Keratinocyte (primary cell): ENCODE data around the gene TMEM53.

Experiments
- CTCF ChIP-seq, 3 experiments: IDR thresholded peaks in 1 of 3; conservative IDR thresholded peaks in 1 of 3; optimal IDR thresholded peaks in 1 of 3; 2 replicates in 2 of 3; 3 replicates in 1 of 3; pipeline versions ENCODE3 to v1.5.1; 2011; ENCODE audit warnings: low read length in 3 of 3, mild to moderate bottlenecking in 3 of 3, moderate library complexity in 2 of 3, control low read depth in 1 of 3, inconsistent platforms in 1 of 3; ENCODE audit not compliant: insufficient read depth in 2 of 3; ENCODE audit errors: extremely low read depth in 1 of 3
- EZH2 ChIP-seq: IDR thresholded peaks from one replicate; pipeline ENCODE4 v1.6.1; 2012; ENCODE audit warnings: inconsistent platforms, mild to moderate bottlenecking, low read length, moderate library complexity

GRCh38 chr1:44689447-44689765, 15.1 kb upstream of the TMEM53 start:
- TF ChIP-seq CTCF (optimal IDR thresholded peaks at IDR 0.05 in 1 of 3, IDR thresholded peaks at IDR 0.05 in 1 of 3, conservative IDR thresholded peaks at IDR 0.05 in 1 of 3; ENCODE audit: extremely low read depth in 1 of 3, insufficient read depth in 2 of 3, low read length in 3 of 3): no peak
- no peak for TF ChIP-seq EZH2
